Measurements from ENCODE around the gene APC. TPM values are rescaled to one million over a fixed set of nuclear protein-coding genes. Genes with fewer than 3 reads are reported as not detected.

Gene APC
- total and polyA plus RNA-seq, 2 of the 8 experiments (the other 6 are each of a cell fraction or from before 2014, with no cell fraction given) = 6.8 to 41.9 TPM

DNA sequence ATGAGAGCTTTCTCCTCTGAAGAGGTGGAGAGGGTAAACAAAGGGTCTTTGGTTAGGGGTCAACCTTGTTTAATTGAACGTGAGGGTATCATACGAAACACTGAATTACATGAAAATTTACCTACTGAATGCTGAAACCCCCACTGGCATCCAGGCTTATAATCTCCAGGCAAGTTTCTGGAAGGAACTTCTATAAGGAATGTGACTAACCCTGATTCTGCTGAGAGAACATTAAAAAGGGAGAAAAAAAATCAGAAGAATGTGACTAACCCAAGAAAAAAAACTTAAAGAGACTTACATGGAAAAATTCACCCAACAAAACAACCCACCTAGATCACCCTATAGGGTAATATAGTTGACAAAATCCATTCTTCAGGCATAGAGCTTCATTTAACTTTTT lies 55.5 kb downstream of the APC start:
- POLR2A ChIA-PET (ENCODE audit: partially characterized antibody) = interaction anchor here (0.6 kb wide), 1 partner anchor 696 kb away, joined by 3 read pairs; no protein-coding TSS in a partner anchor
- Histone ChIP-seq H2BK120ac (replicated peaks; ENCODE audit: low read depth, low read length) (no peak overlapping the region), H2BK20ac (ENCODE audit: low read length) (no peak overlapping the region), H3K4me3 (ENCODE audit: extremely low read depth in 1 of 4, insufficient read depth in 2 of 4, low read depth in 3 of 4, low read length in 4 of 4) (no peak overlapping the region), H3K9ac (replicated peaks in 1 of 4; ENCODE audit: extremely low read depth in 1 of 4, low read depth in 3 of 4, low read length in 3 of 4) (no peak overlapping the region), H4K8ac (ENCODE audit: extremely low read depth, insufficient read depth, low read length) (no peak overlapping the region), H3K27ac (ENCODE audit: low read depth, low read length) (no peak overlapping the region), H2BK15ac (ENCODE audit: low read length) (no peak overlapping the region), H4K5ac (ENCODE audit: insufficient read length, low read depth, low read length) (peak overlapping the region; percentile 10), H3K23ac (ENCODE audit: insufficient read length) (no peak overlapping the region), H2BK12ac (ENCODE audit: low read depth, low read length) (no peak overlapping the region), H3K23me2 (ENCODE audit: low read depth, low read length) (no peaks in the 10 kb centered on the region), H3K18ac (ENCODE audit: extremely low read depth, low read length) (no peak overlapping the region), H3K14ac (ENCODE audit: insufficient read length) (no peak overlapping the region), H4K20me1 (replicated peaks in 1 of 2; ENCODE audit: control insufficient read depth in 1 of 2, insufficient read depth in 2 of 2, low read length in 2 of 2) (no peaks in the 10 kb centered on the region), H3K9me3 (ENCODE audit: insufficient read depth in 2 of 2, low read depth in 1 of 2, low read length in 1 of 2) (no peaks in the 10 kb centered on the region), H3K4me1 (replicated peaks in 1 of 4; ENCODE audit: control insufficient read depth in 3 of 4, insufficient read depth in 4 of 4, low read length in 3 of 4) (peaks cover 2 to 16% (median 11%) of the 10 kb centered on the region in 4 experiments; a peak in 5 of 7 replicates), H3K36me3 (ENCODE audit: control insufficient read depth in 2 of 4, insufficient read depth in 4 of 4, low read length in 3 of 4) (peaks cover 0 to 8% (median under 1%) of the 10 kb centered on the region in 4 experiments; a peak in 3 of 8 replicates), H2BK5ac (ENCODE audit: low read depth, low read length) (no peak overlapping the region), H3K4ac (replicated peaks; ENCODE audit: insufficient read length, low read depth, low read length) (no peak overlapping the region), H4K91ac (replicated peaks; ENCODE audit: insufficient read length, low read length) (no peak overlapping the region), H2AK5ac (ENCODE audit: low read depth, low read length) (no peak overlapping the region), H3K79me1 (ENCODE audit: low read depth, low read length) (no peaks in the 10 kb centered on the region), H3K4me2 (ENCODE audit: insufficient read depth in 1 of 2, low read depth in 2 of 2, low read length in 2 of 2) (no peak overlapping the region; a peak in 1 of 4 replicates), H3K79me2 (ENCODE audit: control insufficient read depth in 1 of 2, insufficient read depth in 2 of 2, low read length in 2 of 2) (no peaks in the 10 kb centered on the region), H3K27me3 (replicated peaks in 1 of 4; ENCODE audit: control insufficient read depth in 3 of 4, extremely low read depth in 1 of 4, insufficient read depth in 3 of 4, low read length in 3 of 4) (no peaks in the 10 kb centered on the region), H3K56ac (replicated peaks; ENCODE audit: insufficient read length, low read depth, low read length) (no peak overlapping the region), H2AFZ (ENCODE audit: low read length) (no peak overlapping the region)
- CTCF ChIA-PET (ENCODE audit: partially characterized antibody) = interaction anchor here (0.6 to 1.2 kb wide), 3 partner anchors 52 to 1262 kb away, joined by 3 read pairs; no protein-coding TSS in a partner anchor
- DNase-seq (ENCODE audit: low read depth in 1 of 2, low spot score in 2 of 2) (no peak), FAIRE-seq (no peak)
- 81% methylated on average over 2 of the region's 2 CpGs; no CpG with 5 or more reads in 1 of the 2 experiments for WGBS, 2 experiments (ENCODE audit: extremely low coverage in 1 of 2, insufficient coverage in 1 of 2, insufficient read length in 1 of 2, insufficient replicate concordance in 2 of 2, low coverage in 1 of 2, low lambda C conversion rate in 2 of 2, missing lambda C conversion rate in 1 of 2)
- TF ChIP-seq GTF2F1 (IDR thresholded peaks at IDR 0.05; ENCODE audit: borderline replicate concordance, low read depth, low read length) = no peak
- TF ChIP-seq TEAD4 (IDR thresholded peaks at IDR 0.05; ENCODE audit: low read depth, low read length) = no peak
- TF ChIP-seq CBX8 (IDR thresholded peaks at IDR 0.05; ENCODE audit: borderline replicate concordance, low read depth, low read length) = no peak
- TF ChIP-seq SIRT6 (IDR thresholded peaks at IDR 0.05; ENCODE audit: low read length) = no peak
- TF ChIP-seq POLR2A (IDR thresholded peaks at IDR 0.05; ENCODE audit: control extremely low read depth in 1 of 2, low read depth in 2 of 2, low read length in 2 of 2) = no peak
- TF ChIP-seq JUN (IDR thresholded peaks at IDR 0.05; ENCODE audit: low read depth, low read length) = no peak
- TF ChIP-seq ASH2L (IDR thresholded peaks at IDR 0.05; ENCODE audit: low read length) = no peak
